Epithelial cell of proximal tubule (primary cell): ENCODE data around the gene SLC25A44. TPM values are rescaled to one million over a fixed set of nuclear protein-coding genes. Genes with fewer than 3 reads are reported as not detected.
A peak's percentile ranks its signal among the peaks of the same experiment; 100 is the strongest.
"Not testable (repeated sequence)": the region's sequence is repeated elsewhere in the genome, so short reads cannot be mapped to it uniquely, and the experiment has no call there.

ENCODE experiments used
- DNase-seq: peaks from one replicate; pipeline ENCODE4 v3.0.0-alpha.2; 2011; ENCODE audit warnings: low read depth
- H3K4me3 ChIP-seq: 2 replicates; pipeline ENCODE4 v1.5.1; 2011; ENCODE audit warnings: low read depth, mild to moderate bottlenecking, low read length
- CTCF ChIP-seq: conservative IDR thresholded peaks from 2 replicates; pipeline ENCODE4 v1.5.1; 2012; ENCODE audit warnings: low read depth, mild to moderate bottlenecking, low read length
- total RNA-seq: library from RNA; depleted of rRNA; stranded (reverse); fragments of >200 nt; gene quantifications from 2 replicates; pipeline ENCODE4 v1.2.3, GENCODE V29; 2015

The SLC25A44 gene
- total RNA-seq, 1 donor from 2014 or later = 7.4 TPM

DNA sequence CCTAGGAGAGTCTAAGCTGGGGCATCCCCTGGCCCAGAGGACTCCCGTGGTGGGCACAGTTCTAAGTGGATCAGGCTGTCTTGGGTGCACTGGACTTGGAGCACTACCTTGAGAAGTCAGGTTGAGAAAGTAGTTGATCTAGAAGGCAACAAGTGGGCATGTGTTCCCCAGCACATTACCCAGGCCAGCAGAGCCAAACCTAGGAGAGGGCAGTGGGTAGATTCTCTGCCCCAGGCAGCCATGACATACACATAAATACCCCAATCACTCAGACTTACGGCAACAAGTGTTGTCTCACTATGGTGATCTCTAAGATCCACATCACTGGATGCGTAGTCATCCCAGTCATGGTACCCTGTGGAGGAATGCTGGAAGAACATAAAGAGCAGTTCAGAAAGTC is 17.3 kb downstream of the SLC25A44 start:
- no peak for DNase-seq
- TF ChIP-seq CTCF = no peak
- H3K4me3 ChIP-seq = no peak overlapping the region

- peak overlapping the region; percentile 61 for H3K4me3 ChIP-seq
- TF ChIP-seq CTCF = no peak
- DNase-seq = no peak
Observed at GRCh38 chr1:156212130-156212529, 18.2 kb downstream of the SLC25A44 start.

DNA sequence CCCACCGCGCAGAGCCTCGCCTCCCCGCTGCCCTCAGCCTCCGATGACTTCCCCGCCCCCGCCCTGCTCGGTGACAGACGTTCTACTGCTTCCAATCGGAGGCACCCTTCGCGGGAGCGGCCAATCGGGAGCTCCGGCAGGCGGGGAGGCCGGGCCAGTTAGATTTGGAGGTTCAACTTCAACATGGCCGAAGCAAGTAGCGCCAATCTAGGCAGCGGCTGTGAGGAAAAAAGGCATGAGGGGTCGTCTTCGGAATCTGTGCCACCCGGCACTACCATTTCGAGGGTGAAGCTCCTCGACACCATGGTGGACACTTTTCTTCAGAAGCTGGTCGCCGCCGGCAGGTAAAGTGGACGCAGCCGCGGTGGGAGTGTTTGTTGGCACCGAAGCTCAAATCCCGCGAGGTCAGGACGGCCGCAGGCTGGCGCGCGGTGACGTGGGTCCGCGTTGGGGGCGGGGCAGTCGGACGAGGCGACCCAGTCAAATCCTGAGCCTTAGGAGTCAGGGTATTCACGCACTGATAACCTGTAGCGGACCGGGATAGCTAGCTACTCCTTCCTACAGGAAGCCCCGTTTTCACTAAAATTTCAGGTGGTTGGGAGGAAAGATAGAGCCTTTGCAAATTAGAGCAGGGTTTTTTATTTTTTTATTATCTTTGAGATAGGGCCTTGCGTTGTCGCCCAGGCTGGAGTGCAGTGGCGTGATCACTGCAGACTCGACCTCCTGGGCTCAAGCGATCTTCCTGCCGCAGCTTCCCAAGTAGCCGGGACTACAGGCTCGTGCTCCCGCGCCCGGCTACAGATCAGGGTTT is 19.1 kb downstream of the SLC25A44 start, which contains the start of gene PMF1:
Gene PMF1 (plus strand): TSS at position 175 of the 811 bp plus-strand sequence. CDS start 9 bp downstream, at position 184.
- no peak for TF ChIP-seq CTCF
- peak within 1 kb of the TSS; percentile 61 for H3K4me3 ChIP-seq
- peak; percentile 64 for DNase-seq

- TF ChIP-seq CTCF = no peak
- H3K4me3 ChIP-seq = peak overlapping the region; percentile 61
- no peak for DNase-seq
Observed at GRCh38 chr1:156213644-156213966, 19.7 kb downstream of the SLC25A44 start.

DNA sequence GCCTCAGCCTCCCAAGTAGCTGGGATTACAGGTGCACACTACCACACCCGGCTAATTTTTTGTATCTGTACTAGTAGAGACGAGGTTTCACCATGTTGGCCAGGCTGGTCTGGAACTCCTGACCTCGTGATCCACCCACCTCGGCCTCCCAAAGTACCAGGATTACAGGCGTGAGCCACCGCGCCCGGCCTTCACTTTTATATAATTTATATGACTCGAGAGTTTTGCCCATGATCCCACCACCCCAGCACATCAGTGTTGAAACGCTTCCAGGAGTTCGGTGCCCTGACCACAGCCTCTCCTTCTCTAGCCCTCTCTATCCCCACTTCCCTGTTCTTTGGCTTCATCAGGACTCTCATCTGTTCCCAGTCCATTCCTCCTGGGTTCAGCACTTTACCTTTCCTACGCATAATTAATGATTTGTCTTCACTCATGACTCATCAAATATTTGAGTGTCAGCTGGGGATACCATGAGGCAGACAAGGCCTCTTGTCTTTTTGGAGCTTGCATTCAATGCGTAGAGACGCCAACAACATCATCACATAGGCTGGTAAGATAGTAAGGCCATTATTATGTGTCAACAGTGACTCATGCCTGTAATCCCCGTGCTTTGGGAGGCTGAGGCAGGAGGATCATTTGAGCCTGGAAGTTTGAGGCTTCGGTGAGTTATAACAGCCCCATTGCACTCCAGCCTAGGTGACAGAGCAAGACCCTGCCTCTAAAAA is 20.3 kb downstream of the SLC25A44 start:
- no peak for DNase-seq
- TF ChIP-seq CTCF = no peak
- peak overlapping the region; percentile 61 for H3K4me3 ChIP-seq

DNA sequence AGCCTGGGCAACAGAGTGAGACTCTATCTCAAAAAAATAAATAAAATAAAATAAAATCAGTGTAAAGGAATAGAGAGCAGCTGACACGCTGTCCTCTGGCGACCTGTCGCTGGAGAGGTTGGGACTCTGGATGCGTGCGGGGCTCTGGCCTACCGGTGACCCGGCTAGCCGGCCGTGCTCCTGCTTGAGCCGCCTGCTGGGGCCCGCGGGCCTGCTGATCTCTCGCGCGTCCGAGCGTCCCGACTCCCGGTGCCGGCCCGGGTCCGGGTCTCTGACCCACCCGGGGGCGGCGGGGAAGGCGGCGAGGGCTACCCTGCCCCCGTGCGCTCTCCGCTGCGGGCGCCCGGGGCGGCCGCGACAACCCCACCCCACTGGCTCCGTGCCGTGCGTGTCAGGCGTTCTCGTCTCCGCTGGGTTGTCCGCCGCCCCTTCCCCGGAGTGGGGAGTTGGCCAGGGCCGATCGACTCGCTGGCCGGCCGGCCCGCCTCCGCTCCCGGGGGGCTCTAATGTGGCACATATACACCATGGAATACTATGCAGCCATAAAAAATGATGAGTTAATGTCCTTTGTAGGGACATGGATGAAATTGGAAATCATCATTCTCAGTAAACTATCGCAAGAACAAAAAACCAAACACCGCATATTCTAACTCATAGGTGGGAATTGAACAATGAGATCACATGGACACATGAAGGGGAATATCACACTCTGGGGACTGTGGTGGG is 22.6 kb downstream of the SLC25A44 start:
- H3K4me3 ChIP-seq, DNase-seq: not testable (repeated sequence)

GRCh38 chr1:156217871-156218270 is 24.0 kb downstream of the SLC25A44 start:
- no peak overlapping the region for H3K4me3 ChIP-seq
- DNase-seq = no peak
- no peak for TF ChIP-seq CTCF
